GM12878 (cell line): ENCODE results near the gene C1orf74. TPM values are rescaled to one million over a fixed set of nuclear protein-coding genes. Genes with fewer than 3 reads are reported as not detected.

Experiments used
- ATAC-seq: fragments of 200-7000 bp; cut with Tn5 transposase; 3 replicates; pipeline ENCODE4 v1.9.1; 2020; ENCODE audit warnings: mild to moderate bottlenecking, moderate library complexity
- BruUV-seq: library from RNA; stranded (reverse); fragments of 400-500 nt; replicated peaks from 2 replicates; lab custom pipeline; 2021; lab: Mats Ljungman, UMichigan
- CTCF ChIA-PET: fragments of 300-600 bp; sonication (Branson Sonifier 250); formaldehyde crosslinking; extraction: SDS; loops from one replicate; lab custom pipeline; 2021; ENCODE audit warnings: inconsistent platforms; lab: Yijun Ruan, JAX
- POLR2A ChIA-PET: fragments of 350-600 bp; formaldehyde crosslinking; extraction: SDS; loops from one replicate; lab custom pipeline; 2021; ENCODE audit warnings: inconsistent platforms; lab: Charles Lee
- RAD21 ChIA-PET: fragments of 300-600 bp; sonication (Branson Sonifier 250); formaldehyde crosslinking; loops from one replicate; lab custom pipeline; 2023; ENCODE audit warnings: antibody characterized with exemption; ENCODE audit not compliant: unreplicated experiment; lab: Charles Lee
- SMC1A ChIA-PET: fragments of 300-600 bp; sonication (Branson Sonifier 250); formaldehyde crosslinking; loops from one replicate; lab custom pipeline; 2023; ENCODE audit not compliant: unreplicated experiment, uncharacterized antibody; lab: Charles Lee
- DNase-seq: peaks from one replicate; pipeline ENCODE4 v3.0.0-alpha.2; 2011; ENCODE audit warnings: low read depth, low spot score
- FAIRE-seq: peaks from 3 replicates; lab custom pipeline; 2011; peaks lifted over from hg19 to GRCh38; lab: Jason Lieb, UNC
- H2AFZ ChIP-seq: 2 replicates; pipeline ENCODE4 v1.6.0; 2011; ENCODE audit warnings: low read depth, low read length, control low read depth; ENCODE audit not compliant: control insufficient read depth
- H3K27ac ChIP-seq: 2 replicates; pipeline ENCODE4 v1.5.1; 2011; ENCODE audit warnings: control low read depth; ENCODE audit not compliant: control insufficient read depth, insufficient read depth
- H3K27me3 ChIP-seq, 2 experiments: replicated peaks in 1 of 2; 2 replicates each; pipeline versions ENCODE4 v1.6.0 to v1.6.1; 2011; ENCODE audit warnings: low read length in 1 of 2; ENCODE audit not compliant: control insufficient read depth in 2 of 2, insufficient read depth in 2 of 2
- H3K36me3 ChIP-seq, 2 experiments: 2 replicates each; pipeline ENCODE4 v1.5.1; 2011; ENCODE audit warnings: low read length in 1 of 2; ENCODE audit not compliant: control insufficient read depth in 2 of 2, insufficient read depth in 2 of 2
- H3K4me1 ChIP-seq: 2 replicates; pipeline ENCODE4 v1.6.1; 2011; ENCODE audit warnings: mild to moderate bottlenecking, low read length, moderate library complexity, mixed read lengths; ENCODE audit not compliant: control insufficient read depth, insufficient read depth
- H3K4me2 ChIP-seq: 2 replicates; pipeline ENCODE4 v1.6.0; 2011; ENCODE audit warnings: control low read depth; ENCODE audit not compliant: control insufficient read depth, insufficient read depth
- H3K4me3 ChIP-seq: fragments of 200-600 bp; sonication (generic); 2 replicates; pipeline ENCODE4 v1.5.1; 2016
- H3K79me2 ChIP-seq: 2 replicates; pipeline ENCODE4 v1.6.0; 2011; ENCODE audit warnings: low read length; ENCODE audit not compliant: control insufficient read depth, insufficient read depth
- H3K9ac ChIP-seq: 2 replicates; pipeline ENCODE4 v1.8.0; 2011; ENCODE audit warnings: low read length, control low read depth, mixed read lengths; ENCODE audit not compliant: control insufficient read depth, insufficient read depth
- H3K9me3 ChIP-seq: replicated peaks from 3 replicates; pipeline ENCODE4 v1.5.1; 2011; ENCODE audit warnings: mild to moderate bottlenecking, low read length; ENCODE audit not compliant: control insufficient read depth, insufficient read depth
- H4K20me1 ChIP-seq: 2 replicates; pipeline ENCODE4 v1.6.0; 2011; ENCODE audit not compliant: control insufficient read depth, insufficient read depth
- ATF2 ChIP-seq: IDR thresholded peaks from 2 replicates; pipeline ENCODE4 v1.6.1; 2012; ENCODE audit warnings: low read length, inconsistent platforms
- CHD1 ChIP-seq: IDR thresholded peaks from 2 replicates; pipeline ENCODE4 v1.6.1; 2012; ENCODE audit warnings: low read depth, low read length, improper control_type of control experiment
- CUX1 ChIP-seq: IDR thresholded peaks from 2 replicates; pipeline ENCODE4 v1.6.1; 2012; ENCODE audit warnings: improper control_type of control experiment, low read depth, low read length; ENCODE audit not compliant: insufficient replicate concordance
- DPF2 ChIP-seq: fragments of 450-650 bp; IDR thresholded peaks from 2 replicates; pipeline ENCODE4 v1.6.1; 2017; ENCODE audit warnings: mild to moderate bottlenecking
- IKZF1 ChIP-seq: fragments of 450-650 bp; conservative IDR thresholded peaks from 2 replicates; pipeline ENCODE4 v1.6.1; 2017; ENCODE audit warnings: antibody characterized with exemption, mild to moderate bottlenecking
- NRF1 ChIP-seq: conservative IDR thresholded peaks from 2 replicates; pipeline ENCODE4 v1.6.1; 2011; ENCODE audit warnings: mild to moderate bottlenecking, low read depth, low read length, improper control_type of control experiment
- PAX5 ChIP-seq: IDR thresholded peaks from 2 replicates; pipeline ENCODE4 v1.6.1; 2011; ENCODE audit warnings: low read depth, low read length, borderline replicate concordance
- POLR2A ChIP-seq: IDR thresholded peaks from 2 replicates; pipeline ENCODE4 v1.6.1; 2011; ENCODE audit warnings: low read depth, mild to moderate bottlenecking, low read length
- WRNIP1 ChIP-seq: IDR thresholded peaks from 2 replicates; pipeline ENCODE4 v1.6.1; 2011; ENCODE audit warnings: low read depth, low read length, improper control_type of control experiment, borderline replicate concordance
- ZNF274 ChIP-seq: IDR thresholded peaks from one replicate; pipeline ENCODE4 v1.8.0; 2011; ENCODE audit not compliant: insufficient read length, insufficient read depth
- ZZZ3 ChIP-seq: IDR thresholded peaks from 2 replicates; pipeline ENCODE4 v1.6.1; 2011; ENCODE audit warnings: low read depth; ENCODE audit not compliant: control insufficient read depth, insufficient read length
- WGBS: methylation state at CpG from one replicate; pipeline ENCODE4 v1.1.6; 2016; ENCODE audit warnings: low lambda C conversion rate; ENCODE audit not compliant: insufficient replicate concordance, insufficient coverage; ENCODE audit errors: missing lambda C conversion rate; 5-methylcytosine and 5-hydroxymethylcytosine counted together
- in situ Hi-C: fragments of 300-500 bp; cut with MboI; formaldehyde crosslinking; loops from 9 replicates; pipeline ENCODE4 v1.14.3; 2018; ENCODE audit warnings: mixed read lengths
- intact Hi-C: fragments of 100-400 bp; cut with micrococcal nuclease; formaldehyde crosslinking; loops from one replicate; pipeline ENCODE4 v1.14.2; 2022; ENCODE audit not compliant: unreplicated experiment
- polyA plus RNA-seq, 11 experiments: library from polyadenylated mRNA; depleted of rRNA in 4 of 11; unstranded in 6 of 11; stranded (reverse) in 5 of 11; fragments of >200 nt; fragmentation: Nextera tagmentation in 4 of 11; fragmentation: Illumina TruSeq in 1 of 11; extraction: Ambion mirVana in 4 of 11; extraction: Trizol in 1 of 11; gene quantifications; 1 replicate in 1 of 11; 2 replicates in 10 of 11; pipeline versions ENCODE4 v1.2.1 to v1.2.3, GENCODE V29; 2011 to 2016; ENCODE audit warnings: inconsistent platforms in 2 of 11, missing spikeins in 2 of 11, low read depth in 1 of 11
- total RNA-seq, 4 experiments: library from RNA; depleted of rRNA in 3 of 4; stranded (reverse); fragments of >200 nt in 3 of 4; fragmentation: Illumina TruSeq in 1 of 4; extraction: Trizol in 1 of 4; gene quantifications; 2 replicates each; pipeline versions ENCODE4 v1.2.1 to v1.2.3, GENCODE V29; 2013 to 2021

The C1orf74 gene
- total and polyA plus RNA-seq, 10 of the 15 experiments (the other 5 are each of a cell fraction or from before 2014, with no cell fraction given) = 3.1 to 5.5 (median 3.6) TPM

- no TSS peak for BruUV-seq
- in situ Hi-C loops = no loop called here
- TF ChIP-seq IKZF1 = no peak
These were observed 21.0 kb upstream of the C1orf74 start for GRCh38 chr1:209805341-209805781.

GRCh38 chr1:209803568-209803967 is 19.2 kb upstream of the C1orf74 start:
- no peak overlapping the region for H3K4me3 ChIP-seq
- H3K27ac ChIP-seq = no peak overlapping the region
- ChIA-PET SMC1A (no interaction called here), POLR2A (no interaction called here), RAD21 (no interaction called here), CTCF (no interaction called here)
- H4K20me1 ChIP-seq = no peaks in the 10 kb centered on the region
- ATAC-seq = no peak
- no peak overlapping the region for H3K9ac ChIP-seq
- intact Hi-C loops (no loop called here), in situ Hi-C loops (no loop called here)
- H3K79me2 ChIP-seq = no peaks in the 10 kb centered on the region
- no peak for DNase-seq
- no TSS peak for BruUV-seq
- H3K4me2 ChIP-seq = no peak overlapping the region
- peaks cover 0 to 6% of the 10 kb centered on the region in 2 experiments; a peak in 2 of 4 replicates for H3K27me3 ChIP-seq
- 29% methylated on average over 1 of the region's 1 CpG for WGBS
- no peak overlapping the region for H2AFZ ChIP-seq
- no peaks in the 10 kb centered on the region for H3K36me3 ChIP-seq
- no peak for FAIRE-seq
- no peaks in the 10 kb centered on the region for H3K4me1 ChIP-seq
- no peaks in the 10 kb centered on the region for H3K9me3 ChIP-seq
- TF ChIP-seq PAX5 (no peak), CHD1 (no peak), NRF1 (no peak), ZNF274 (no peak), WRNIP1 (no peak), CUX1 (no peak), ZZZ3 (no peak), ATF2 (no peak), DPF2 (no peak), POLR2A (no peak)

More at GRCh38 chr1:209805341-209805781, 21.0 kb upstream of the C1orf74 start:
- ChIA-PET SMC1A (interaction anchor here (0.9 kb wide), 1 partner anchor 18 kb away, joined by 3 read pairs; no protein-coding TSS in a partner anchor), RAD21 (no interaction called here), POLR2A (interaction anchor here (0.9 kb wide), 1 partner anchor 19 kb away, joined by 3 read pairs; no protein-coding TSS in a partner anchor), CTCF (interaction anchor here (1.2 to 7.7 kb wide), 3 partner anchors 11 to 22 kb away, joined by 3 to 78 read pairs (median 4); partner anchors contain the start of gene UTP25)
- H3K4me3 ChIP-seq = no peak overlapping the region
- no peaks in the 10 kb centered on the region for H3K36me3 ChIP-seq
- ATAC-seq (no peak), FAIRE-seq (no peak), DNase-seq (no peak)
- H3K9ac ChIP-seq = no peak overlapping the region
- H2AFZ ChIP-seq = no peak overlapping the region
- no peaks in the 10 kb centered on the region for H4K20me1 ChIP-seq
- H3K79me2 ChIP-seq = no peaks in the 10 kb centered on the region
- H3K27me3 ChIP-seq = peaks cover 0 to 3% of the 10 kb centered on the region in 2 experiments; a peak in 2 of 4 replicates
- no peak overlapping the region for H3K27ac ChIP-seq
- no peaks in the 10 kb centered on the region for H3K9me3 ChIP-seq
- no peaks in the 10 kb centered on the region for H3K4me1 ChIP-seq
- intact Hi-C loops = no loop called here
- H3K4me2 ChIP-seq = 0 out of 2 replicates have a peak overlapping the region, but pooled peaks have one; percentile 50
- WGBS = 76% methylated on average over 17 of the region's 19 CpGs
